ENCODE measurements around the gene LEMD1.
"Not testable (repeated sequence)": the region's sequence is repeated elsewhere in the genome, so short reads cannot be mapped to it uniquely, and the experiment has no call there.

LEMD1 gene

DNA sequence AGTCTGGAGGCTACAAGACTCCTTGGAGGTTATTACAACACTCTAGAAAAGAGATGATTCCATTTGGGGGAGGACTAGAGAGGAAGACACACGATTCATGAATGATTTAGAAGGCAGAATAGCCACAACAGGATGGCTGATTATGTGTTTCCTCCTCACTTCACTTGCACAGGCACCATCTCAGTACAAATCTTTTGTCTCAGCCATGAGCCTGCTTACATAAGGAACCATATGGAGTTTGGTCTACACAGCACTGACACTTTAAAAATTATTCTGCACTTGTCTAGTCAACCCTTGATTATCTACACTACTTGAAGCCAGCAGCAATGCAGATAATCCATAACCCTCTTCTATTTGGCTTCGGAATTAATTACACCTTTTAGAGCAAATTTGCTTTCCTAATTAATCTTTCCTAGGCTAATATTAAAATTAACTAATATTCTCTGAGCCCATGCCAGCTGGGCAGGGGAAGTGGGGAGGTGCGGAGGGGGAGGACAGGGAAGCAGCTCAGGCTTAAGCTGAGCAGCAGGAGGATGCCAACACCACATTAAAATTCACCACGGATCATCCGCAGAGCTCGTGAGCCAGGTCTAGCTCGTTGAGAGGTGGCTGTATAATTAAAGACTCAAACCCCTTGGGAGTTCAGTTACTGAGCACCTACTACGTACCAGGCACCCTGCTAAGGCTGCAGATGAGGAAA is 3.2 kb upstream of the LEMD1 start:
- no peak for DNase-seq

DNA sequence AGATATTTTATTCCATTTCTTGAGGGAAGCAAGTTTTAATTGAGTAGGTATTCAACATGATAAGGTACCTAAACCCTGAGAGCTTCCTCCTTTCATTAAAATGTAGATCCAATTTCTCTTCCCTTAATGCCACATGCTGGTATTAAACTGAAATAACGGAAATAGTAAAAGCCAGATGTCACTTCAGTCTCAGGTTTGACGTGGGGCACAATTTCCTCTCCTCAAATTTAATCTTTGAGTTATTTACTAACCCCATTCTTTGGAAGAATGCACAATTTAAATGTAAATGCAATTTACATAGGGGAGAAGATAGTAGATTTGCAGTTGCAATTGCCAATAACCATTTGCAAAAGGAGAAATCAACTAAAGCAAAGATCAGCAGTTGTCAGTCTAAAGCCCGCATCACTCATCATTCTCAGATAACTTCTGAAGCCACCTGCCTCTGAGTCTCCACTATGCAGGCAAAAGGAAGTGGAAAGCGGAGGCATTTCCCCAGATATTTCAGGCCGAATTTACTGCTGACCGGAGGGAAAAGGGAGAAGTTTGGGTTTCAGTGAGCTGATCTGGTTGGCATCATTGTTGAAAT is 2.1 kb upstream of the LEMD1 start:
- no peak for DNase-seq

DNA sequence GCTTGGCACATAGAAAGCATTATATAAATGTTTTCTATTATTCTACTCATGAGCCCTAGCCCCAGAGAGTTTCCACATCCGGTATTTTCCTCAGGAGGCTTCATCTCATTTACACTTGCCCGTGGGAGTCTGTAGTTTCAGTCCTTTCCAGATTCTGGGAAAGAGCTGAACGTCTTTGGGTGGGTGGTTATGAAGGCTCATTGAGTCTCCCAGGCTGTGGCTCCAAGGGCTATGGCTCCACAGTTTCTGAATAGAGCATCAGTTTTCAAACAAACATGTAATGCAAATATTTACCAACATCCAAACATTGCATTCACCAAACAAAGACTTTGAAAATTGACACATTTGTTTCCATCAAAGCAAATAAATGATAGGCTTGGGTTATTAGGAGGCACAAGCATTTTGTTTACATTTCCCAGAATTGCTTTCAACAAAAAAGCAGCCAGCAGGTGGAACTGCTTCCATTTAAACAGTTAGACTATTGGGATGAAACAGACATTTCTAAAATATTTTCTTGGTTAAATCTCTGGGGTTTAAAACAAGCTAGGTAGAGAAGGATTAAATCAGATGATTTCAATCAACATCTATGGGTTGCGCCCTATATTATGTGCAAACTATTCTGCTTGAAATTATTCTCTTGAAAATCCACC is 1.3 kb upstream of the LEMD1 start:
- no peak for DNase-seq

DNA sequence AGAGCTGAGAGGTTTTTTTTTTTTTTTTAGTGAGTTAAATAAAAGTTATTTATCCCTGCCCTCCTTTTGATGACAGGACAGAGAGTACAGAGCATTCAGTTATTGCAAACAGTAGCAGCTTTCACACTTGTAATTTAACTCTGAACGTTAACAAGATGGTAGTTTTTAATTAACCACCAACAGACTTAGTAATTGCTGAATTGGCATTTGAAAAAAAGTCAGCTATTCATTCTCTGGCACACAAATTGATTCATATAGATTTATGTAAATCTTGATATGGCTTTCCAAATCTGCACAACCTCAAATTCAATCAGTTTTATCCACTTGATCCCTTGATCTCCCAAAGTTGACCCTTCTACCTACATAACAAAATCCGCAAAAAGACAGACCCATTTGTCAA is 918 bp downstream of the LEMD1 start:
- no peak for DNase-seq

DNA sequence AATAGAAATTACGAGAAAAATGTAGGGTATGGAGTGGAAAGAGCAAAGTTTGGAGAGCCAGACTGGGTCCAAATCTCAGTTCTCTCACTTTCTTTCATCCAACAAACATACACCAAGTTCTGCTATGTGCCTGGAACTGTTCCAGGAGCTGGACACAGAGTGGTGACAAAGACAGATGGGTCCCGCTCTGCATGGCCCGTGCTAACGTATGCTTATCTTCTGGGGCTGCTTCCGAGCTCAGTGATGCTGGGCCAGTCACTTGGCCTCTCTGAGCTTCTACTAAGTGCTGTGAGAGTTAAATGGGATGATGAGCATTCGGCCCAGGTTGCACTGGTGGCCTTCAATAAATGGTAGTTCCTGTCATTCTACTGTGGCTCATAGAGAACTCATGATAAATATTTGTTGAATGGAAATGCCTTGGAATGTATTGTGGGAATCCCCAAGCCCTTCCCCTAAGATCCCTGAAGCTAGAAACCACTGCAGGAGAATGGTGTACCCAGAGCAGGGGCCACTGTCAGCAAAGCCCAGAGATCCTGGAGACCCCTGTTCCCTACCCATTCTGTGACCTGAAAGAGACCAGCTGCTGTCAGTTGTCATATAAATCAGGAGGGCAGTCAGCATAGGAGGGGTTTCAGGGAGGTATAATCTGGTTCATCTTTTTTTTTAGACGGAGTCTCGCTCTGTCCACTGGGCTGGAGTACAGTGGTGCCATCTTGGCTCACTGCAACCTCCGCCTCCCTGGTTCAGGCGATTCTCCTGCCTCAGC is 3.8 kb downstream of the LEMD1 start:
- DNase-seq: no peak

DNA sequence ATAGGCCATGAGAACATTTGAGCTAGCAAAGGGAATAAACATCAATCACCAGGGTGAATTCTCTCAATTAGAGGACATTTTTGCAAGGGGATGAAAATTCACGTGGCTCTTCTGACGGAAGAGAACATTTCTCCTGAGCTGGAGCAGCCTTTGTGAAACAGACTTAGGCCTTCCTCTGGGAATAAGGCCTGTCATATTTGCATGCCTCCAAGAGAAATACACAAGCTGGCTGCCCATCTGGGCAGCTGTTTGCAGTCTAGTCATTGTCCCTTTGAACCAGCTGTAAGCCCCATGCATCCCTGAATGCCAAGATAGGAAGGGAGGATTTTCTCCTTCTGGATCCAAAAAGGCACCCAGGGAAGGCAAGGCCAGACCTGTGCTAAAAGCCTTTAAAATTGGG is 5.5 kb downstream of the LEMD1 start:
- DNase-seq: no peak

DNA sequence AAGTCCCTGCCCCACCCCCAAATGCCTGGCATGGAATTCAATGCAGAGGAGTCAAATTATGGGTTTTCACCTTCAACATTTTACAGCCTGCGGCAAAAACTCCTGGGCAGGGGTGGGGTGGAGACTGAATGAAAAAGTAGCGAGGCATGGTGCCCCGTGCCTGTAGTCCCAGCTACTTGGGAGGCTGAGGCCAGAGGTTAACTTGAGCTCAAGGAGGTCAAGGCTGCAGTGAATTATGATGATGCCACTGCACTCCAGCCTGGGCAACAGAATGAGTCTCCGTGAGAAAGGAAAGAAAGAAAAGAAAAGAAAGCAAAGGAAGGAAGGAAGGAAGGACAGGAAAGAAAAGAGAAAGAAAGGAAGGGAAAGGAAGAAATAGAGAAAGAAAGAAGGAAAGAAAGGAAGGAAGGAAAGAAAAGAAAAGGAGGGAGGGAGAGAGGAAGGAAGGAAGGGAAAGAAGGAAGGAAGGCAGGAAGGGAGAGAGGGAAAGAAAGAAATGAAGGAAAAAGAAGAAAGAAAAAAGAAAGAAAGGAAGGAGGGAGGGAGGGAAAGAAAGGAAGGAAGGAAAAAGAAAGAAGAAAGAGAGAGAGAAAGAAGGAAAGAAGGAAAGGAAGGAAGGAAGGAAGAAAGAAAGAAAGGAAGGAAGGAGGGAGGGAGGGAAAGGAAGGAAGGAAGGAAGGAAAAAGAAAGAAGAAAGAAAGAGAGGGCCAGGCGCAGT is 11.1 kb downstream of the LEMD1 start:
- no peak for DNase-seq

DNA sequence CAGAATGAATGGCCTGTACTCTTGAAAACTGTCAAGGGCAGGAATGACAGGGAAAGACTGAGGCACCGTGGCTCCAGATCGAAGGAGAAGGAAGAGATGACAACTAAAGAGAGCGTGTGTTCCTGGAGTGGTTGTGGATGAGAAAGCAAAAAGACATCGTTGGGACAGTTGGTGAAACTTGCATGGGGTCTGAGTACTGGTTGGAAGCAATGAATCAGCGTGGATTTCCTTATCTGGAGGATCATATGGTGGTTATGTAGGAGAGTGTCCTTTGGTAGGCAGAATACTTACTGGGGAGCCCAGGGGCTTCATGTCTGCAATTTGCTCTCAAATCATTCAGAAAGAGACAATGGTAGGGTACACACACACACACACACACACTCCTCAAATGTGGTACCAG is 13.9 kb downstream of the LEMD1 start:
- no peak for DNase-seq

DNA sequence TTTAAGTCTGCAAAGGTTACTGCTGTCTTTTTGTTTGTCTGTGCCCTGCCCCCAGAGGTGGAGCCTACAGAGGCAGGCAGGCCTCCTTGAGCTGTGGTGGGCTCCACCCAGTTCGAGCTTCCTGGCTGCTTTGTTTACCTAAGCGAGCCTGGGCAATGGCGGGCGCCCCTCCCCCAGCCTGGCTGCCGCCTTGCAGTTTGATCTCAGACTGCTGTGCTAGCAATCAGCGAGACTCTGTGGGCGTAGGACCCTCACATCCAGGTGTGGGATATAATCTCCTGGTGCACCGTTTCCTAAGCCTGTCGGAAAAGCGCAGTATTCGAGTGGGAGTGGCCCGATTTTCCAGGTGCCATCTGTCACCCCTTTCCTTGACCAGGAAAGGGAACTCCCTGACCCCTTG is 15.6 kb downstream of the LEMD1 start:
- not testable (repeated sequence) for DNase-seq

DNA sequence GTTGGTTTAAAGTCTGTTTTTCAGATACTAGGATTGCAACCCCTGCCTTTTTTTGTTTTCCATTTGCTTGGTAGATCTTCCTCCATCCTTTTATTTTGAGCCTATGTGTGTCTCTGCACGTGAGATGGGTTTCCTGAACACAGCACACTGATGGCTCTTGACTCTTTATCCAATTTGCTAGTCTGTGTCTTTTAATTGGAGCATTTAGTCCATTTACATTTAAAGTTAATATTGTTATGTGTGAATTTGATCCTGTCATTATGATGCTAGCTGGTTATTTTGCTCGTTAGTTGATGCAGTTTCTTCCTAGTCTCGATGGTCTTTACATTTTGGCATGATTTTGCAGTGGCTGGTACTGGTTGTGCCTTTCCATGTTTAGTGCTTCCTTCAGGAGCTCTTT is 17.4 kb downstream of the LEMD1 start:
- not testable (repeated sequence) for DNase-seq

DNA sequence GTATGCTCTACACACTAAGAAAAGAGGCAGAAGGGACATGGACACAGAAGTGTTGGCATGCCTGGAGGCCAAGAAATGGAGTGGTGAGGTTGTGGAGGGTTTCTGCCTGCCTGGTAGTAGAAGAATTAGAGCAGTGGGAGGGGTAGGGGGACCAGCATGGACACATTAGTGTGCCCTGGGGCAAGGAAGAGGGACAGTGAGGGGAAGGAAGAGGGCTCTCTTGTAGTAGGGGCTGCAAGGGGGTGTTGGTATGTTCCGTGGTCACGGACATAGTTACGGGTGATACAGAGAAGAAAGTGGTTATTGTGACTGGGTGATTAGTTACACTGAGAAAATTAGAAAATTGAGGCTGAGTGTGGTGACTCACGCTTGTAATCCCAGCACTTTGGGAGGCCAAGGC is 23.3 kb downstream of the LEMD1 start:
- DNase-seq: no peak

DNA sequence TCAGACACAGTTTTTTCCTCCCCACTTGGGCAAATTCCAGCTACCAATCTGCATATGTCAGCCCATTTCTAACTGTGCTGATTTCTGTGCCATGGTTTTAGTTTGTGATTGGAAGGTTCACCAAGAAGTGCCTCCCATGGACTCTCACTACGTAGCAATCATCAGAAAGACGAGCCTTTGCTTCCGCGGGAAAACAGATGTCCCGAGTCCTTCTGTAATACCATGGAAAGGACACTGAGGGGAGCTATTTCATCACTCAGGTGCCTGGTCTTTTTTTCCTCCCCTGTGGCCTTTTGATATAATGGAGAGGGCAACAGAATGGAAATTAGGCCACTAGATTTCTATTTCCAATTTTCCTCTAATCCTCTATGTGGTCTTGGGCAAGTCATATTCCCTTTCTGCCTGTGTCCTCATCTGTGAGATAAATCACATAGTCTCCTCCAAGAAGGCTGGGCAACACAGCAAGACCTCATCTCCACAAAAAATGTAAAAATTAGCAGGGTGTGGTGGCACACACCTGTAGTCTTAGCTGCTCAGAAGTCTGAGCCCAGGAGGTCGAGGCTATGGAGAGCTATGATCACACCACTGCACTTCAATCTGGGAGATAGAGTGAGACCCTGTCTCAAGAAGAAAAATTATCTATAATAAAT is 24.8 kb downstream of the LEMD1 start:
- peak; percentile 55 for DNase-seq

DNA sequence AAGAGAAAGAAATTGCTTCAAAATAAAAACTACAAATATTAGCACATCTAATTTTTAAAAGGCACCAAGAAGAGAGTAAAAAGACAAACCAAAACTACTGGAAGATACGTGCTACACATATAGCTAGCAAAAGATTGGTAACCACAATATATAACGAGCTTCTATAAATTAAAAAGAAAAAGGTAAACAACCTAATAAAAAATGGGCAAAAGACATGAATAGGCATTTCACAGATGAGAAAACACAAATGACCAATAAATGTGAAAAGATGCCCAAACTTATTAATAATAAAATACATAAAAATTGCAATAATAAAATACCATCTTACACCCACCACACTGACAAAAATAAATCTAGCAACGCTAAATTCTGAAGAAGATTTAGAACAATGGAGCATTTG is 26.2 kb downstream of the LEMD1 start:
- DNase-seq: no peak

DNA sequence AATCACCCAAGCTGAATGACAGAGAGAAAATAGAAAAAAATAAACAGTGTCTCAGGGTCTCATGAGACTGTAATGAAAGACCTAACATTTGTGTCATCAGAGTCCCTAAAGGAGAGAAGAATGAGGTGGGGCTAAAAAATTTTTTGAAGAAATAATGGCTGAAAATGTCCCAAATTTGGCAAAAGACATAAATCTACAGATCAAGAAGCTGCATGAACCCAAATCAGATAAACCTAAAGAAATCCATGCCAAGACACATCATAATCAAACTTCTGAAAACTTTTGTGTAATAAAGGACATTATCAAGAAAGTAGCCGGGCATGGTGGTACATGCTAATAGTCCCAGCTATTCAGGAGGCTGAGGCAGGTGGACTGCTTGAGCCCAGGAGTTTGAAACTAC is 29.2 kb downstream of the LEMD1 start:
- no peak for DNase-seq

DNA sequence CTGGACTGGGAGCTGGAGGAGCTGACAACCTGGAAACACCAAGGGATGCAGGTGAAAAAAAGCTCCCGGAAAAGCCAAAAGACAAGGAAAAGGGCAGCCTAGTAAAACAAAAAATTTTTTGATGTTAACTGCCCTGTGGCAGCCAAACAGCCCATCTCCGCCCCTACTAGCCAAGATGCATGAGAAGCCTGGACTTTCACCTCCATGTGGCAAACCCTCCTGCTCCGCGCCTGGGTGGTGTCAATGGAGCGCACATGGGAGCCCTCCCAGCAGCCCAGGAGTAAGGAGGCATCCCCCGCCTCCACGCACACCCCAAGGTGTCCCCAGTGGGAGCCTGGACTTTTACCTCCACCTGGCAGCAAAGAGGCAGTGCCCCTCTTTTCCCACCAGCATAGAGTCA is 30.5 kb downstream of the LEMD1 start:
- DNase-seq: no peak

DNA sequence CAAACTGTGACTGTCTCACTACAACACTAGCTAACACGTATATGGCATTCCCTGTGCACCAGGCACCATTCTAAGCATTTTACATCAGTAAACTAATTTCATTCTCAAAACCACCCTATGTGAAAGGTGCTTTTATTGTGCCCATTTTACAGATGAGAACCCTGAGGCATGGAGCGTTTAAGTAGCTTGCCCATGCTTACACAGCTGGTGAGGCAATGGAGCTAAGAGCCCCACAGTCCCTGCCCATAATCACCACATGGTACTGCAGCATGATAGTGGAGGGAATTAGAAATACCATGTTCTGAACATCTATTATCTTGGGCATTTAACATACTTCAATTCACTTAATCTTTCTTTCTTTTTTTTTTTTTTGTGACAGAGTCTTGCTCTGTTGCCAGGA is 34.0 kb downstream of the LEMD1 start:
- DNase-seq: no peak

DNA sequence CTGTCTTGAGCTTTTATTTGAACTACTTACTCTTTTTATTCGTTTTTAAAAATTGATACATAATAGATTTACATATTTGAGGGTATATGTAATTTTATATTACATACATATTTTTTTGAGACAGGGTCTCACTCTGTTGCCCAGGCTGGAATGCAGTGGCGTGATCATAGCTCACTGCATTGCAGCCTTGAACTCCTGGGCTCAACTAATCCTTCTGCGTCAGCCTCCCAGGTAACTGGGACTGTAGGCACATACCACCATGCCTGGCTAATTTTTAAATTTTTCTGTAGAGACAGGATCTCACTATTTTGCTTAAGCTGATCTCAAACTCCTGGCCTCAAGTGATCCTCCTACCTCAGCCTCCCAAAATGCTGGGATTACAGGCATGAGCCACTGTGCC is 38.9 kb downstream of the LEMD1 start:
- DNase-seq: not testable (repeated sequence)

DNA sequence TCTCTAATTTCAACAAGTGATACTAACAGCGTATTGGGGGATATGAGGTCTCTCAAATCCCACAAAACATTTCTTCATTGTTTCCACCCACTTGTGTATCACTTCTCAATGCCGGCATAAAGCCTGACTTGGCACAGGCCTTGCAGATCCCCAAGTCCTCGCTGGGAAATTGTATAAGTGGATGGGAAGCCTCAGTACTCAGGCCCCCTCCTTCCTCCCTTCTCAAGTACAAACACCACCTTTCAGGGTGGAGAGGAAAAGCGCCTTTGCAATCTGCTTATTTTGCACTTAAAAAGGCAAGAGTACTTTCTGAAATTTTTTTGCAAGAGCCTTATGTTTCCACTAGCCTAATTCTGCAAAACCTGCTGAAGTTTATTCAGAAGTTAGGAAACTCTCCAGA is 39.3 kb downstream of the LEMD1 start:
- DNase-seq: no peak

DNA sequence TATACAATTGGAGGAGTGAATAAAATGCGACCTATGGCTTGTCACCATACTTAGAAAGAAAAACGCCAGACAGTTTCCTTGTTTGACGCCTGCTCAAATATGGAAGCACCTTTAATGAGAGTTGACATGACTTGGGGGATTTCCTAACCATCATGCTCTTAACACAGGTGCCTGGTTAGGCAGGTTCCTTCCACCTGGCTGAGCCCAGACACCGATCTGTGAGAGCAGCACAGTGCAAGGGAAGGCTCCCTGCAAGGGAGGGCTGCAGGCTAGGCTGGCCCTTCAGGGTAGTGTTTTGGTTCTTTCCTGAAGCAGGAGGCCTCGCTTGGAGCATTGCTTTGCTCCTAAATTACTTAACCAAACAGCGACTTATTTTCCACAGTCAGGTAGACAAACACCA is 40.6 kb downstream of the LEMD1 start:
- DNase-seq: no peak

DNA sequence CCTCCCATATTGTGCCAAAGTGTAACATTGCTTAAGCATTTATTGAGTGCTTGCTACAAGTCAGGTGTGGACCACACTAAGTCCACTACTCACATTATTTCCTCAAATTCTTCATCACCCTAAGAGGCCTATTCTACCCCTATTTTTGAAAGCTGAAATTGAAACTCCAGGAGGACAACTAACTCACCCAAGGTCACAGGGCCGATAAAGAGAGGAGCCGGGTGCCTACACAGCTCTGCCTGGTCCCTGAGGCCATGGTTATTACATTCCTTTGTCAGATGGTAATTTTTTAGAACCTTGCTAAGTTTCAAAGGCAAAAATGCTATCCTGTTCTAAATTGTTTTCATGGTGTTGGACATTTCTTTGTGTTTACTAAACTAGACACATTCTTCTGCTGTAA is 41.0 kb downstream of the LEMD1 start:
- DNase-seq: no peak

DNA sequence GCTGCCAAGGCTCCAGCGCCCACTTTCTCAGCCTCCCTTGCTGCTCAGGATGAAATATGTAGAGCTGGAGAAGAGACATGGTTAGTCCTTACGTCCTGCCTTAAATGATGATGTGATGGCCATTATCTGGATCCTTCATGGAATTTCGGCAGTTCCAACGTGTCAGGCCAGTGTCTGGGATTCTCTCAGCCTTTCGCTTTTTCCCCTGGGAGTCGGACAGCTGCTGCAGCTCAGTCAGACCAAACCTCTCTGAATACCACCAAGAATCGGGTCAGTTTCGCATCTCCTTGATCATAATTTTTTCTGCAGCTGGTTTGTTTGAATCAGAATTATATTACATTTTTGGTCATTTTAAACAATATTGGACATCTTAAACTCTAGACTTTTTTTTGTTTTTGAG is 42.8 kb downstream of the LEMD1 start:
- DNase-seq: no peak

DNA sequence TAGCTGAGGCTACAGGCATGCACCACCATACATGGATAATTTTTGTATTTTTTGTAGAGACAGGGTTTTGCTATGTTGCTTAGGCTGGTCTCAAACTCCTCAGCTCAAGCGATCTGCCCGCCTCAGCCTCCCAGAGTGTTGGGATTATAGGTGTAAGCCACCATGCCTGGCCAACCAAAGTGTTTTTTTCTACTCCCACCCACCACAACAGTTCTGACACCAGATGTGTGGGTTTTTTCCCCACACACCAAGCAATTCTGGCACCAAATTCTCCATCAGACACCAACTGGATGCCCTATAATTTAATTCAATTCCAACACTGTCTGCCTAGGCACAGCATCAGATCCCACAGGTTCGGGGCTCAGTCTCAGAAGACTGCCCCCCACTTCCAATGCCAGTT is 44.5 kb downstream of the LEMD1 start:
- DNase-seq: no peak

DNA sequence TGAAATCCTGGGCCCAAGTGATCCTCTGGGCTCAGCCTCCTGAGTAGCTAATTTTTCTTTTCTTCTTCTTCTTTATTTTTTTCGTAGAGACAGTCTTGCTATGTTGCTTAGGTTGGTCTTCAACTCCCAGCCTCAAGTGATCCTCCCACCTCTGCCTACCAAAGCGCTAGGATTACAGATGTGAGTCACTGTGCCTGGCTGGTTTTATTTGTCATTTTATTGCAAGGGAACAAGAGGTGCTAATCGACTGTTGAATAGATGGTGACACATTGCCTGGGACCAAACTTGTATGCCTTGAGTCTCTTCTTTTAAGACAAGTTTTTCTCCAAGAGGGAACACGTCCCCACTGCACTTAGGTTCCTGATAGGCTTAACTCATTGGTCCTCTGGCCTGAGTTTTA is 45.1 kb downstream of the LEMD1 start:
- DNase-seq: no peak
